ENCODE results near the gene WNT4. TPM values are rescaled to one million over a fixed set of nuclear protein-coding genes. Genes with fewer than 3 reads are reported as not detected.

The WNT4 gene
- total and polyA plus RNA-seq, 2 of the 8 experiments (the other 6 are each of a cell fraction or from before 2014, with no cell fraction given): 1.3 to 6.6 TPM

DNA sequence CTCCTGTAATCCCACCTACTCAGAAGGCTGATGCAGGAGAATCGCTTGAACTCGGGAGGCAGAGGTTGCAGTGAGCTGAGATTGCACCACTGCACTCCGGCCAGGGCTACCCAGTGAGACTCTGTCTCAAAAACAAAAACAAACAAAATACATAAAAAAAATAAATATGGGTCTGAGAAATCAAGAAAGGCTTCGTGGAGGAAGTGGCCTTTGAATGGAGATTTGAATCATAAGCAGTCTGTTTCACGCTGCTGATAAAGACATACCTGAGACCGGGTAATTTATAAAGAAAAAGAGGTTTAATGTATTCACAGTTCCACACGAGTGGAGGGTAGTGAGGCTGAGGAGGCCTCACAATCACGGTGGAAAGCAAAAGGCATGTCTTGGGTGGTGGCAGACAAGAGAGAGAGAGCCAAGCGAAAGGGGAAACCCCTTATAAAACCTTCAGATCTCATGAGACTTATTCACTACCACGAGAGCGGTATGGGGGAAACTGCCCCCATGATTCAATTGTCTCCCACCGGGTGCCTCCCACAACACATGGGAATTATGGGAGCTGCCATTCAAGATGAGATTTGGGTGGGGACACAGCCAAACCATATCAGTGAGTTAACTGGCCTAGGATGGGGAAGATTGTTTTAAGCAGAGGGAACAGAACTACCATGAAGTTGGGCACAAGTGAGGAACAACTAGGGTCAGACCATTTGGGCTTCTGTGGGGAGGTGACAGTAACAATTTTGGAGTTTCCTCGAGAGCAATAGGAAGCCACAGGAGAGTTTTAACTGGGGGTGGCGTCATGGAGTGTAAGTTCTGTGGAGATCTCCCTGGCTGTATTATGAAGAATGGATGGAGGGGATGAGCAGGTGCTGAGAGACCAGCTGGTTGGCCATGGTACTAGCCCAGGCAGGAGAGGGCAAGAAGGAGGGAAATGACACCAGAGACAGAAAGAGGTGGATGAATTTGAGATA lies 22.2 kb upstream of the WNT4 start:
- no peaks in the 10 kb centered on the region for H4K20me1 ChIP-seq (replicated peaks in 1 of 2; ENCODE audit: control insufficient read depth in 1 of 2, insufficient read depth in 2 of 2, low read length in 2 of 2)
- DNase-seq (ENCODE audit: low read depth in 1 of 2, low spot score in 2 of 2) (no peak), FAIRE-seq (no peak)
- H3K9me3 ChIP-seq (ENCODE audit: insufficient read depth in 2 of 2, low read depth in 1 of 2, low read length in 1 of 2): no peaks in the 10 kb centered on the region
- H3K79me2 ChIP-seq (ENCODE audit: control insufficient read depth in 1 of 2, insufficient read depth in 2 of 2, low read length in 2 of 2): no peaks in the 10 kb centered on the region
- 87% methylated on average over 14 of the region's 14 CpGs; no CpG with 5 or more reads in 1 of the 2 experiments for WGBS, 2 experiments (ENCODE audit: extremely low coverage in 1 of 2, insufficient coverage in 1 of 2, insufficient read length in 1 of 2, insufficient replicate concordance in 2 of 2, low coverage in 1 of 2, low lambda C conversion rate in 2 of 2, missing lambda C conversion rate in 1 of 2)
- H2BK120ac ChIP-seq (replicated peaks; ENCODE audit: low read depth, low read length): no peak overlapping the region
- no peak overlapping the region for H4K8ac ChIP-seq (ENCODE audit: extremely low read depth, insufficient read depth, low read length)
- H3K27ac ChIP-seq (ENCODE audit: low read depth, low read length): no peak overlapping the region
- no peak overlapping the region for H3K4ac ChIP-seq (replicated peaks; ENCODE audit: insufficient read length, low read depth, low read length)
- no peak overlapping the region for H2AK5ac ChIP-seq (ENCODE audit: low read depth, low read length)
- no peak overlapping the region for H3K4me2 ChIP-seq (ENCODE audit: insufficient read depth in 1 of 2, low read depth in 2 of 2, low read length in 2 of 2)
- no peak overlapping the region for H2AFZ ChIP-seq (ENCODE audit: low read length)
- H3K56ac ChIP-seq (replicated peaks; ENCODE audit: insufficient read length, low read depth, low read length): no peak overlapping the region
- H3K14ac ChIP-seq (ENCODE audit: insufficient read length): no peak overlapping the region
- H2BK12ac ChIP-seq (ENCODE audit: low read depth, low read length): no peak overlapping the region
- no peak overlapping the region for H3K9ac ChIP-seq (replicated peaks in 1 of 4; ENCODE audit: extremely low read depth in 1 of 4, low read depth in 3 of 4, low read length in 3 of 4)
- no peaks in the 10 kb centered on the region; a peak in 1 of 7 replicates for H3K27me3 ChIP-seq (replicated peaks in 1 of 4; ENCODE audit: control insufficient read depth in 3 of 4, extremely low read depth in 1 of 4, insufficient read depth in 3 of 4, low read length in 3 of 4)
- no peaks in the 10 kb centered on the region for H3K4me1 ChIP-seq (replicated peaks in 1 of 4; ENCODE audit: control insufficient read depth in 3 of 4, insufficient read depth in 4 of 4, low read length in 3 of 4)
- no peak overlapping the region for H2BK20ac ChIP-seq (ENCODE audit: low read length)
- no peak overlapping the region for H3K18ac ChIP-seq (ENCODE audit: extremely low read depth, low read length)
- no peak overlapping the region for H3K23ac ChIP-seq (ENCODE audit: insufficient read length)
- H3K79me1 ChIP-seq (ENCODE audit: low read depth, low read length): no peaks in the 10 kb centered on the region
- ChIA-PET CTCF (ENCODE audit: partially characterized antibody) (interaction anchor here (0.6 kb wide), 1 partner anchor 35 kb away, joined by 3 read pairs; no protein-coding TSS in a partner anchor), POLR2A (ENCODE audit: partially characterized antibody) (no interaction called here)
- no peak overlapping the region for H4K91ac ChIP-seq (replicated peaks; ENCODE audit: insufficient read length, low read length)
- H3K23me2 ChIP-seq (ENCODE audit: low read depth, low read length): no peaks in the 10 kb centered on the region
- TF ChIP-seq POLR2A (IDR thresholded peaks at IDR 0.05; ENCODE audit: control extremely low read depth in 1 of 2, low read depth in 2 of 2, low read length in 2 of 2) (no peak), SIX5 (IDR thresholded peaks at IDR 0.05; ENCODE audit: low read depth, low read length) (no peak), TEAD4 (IDR thresholded peaks at IDR 0.05; ENCODE audit: low read depth, low read length) (no peak)
- H4K5ac ChIP-seq (ENCODE audit: insufficient read length, low read depth, low read length): no peak overlapping the region
- H3K36me3 ChIP-seq (ENCODE audit: control insufficient read depth in 2 of 4, insufficient read depth in 4 of 4, low read length in 3 of 4): no peaks in the 10 kb centered on the region
- H2BK15ac ChIP-seq (ENCODE audit: low read length): no peak overlapping the region
- H2BK5ac ChIP-seq (ENCODE audit: low read depth, low read length): no peak overlapping the region
- H3K4me3 ChIP-seq (ENCODE audit: extremely low read depth in 1 of 4, insufficient read depth in 2 of 4, low read depth in 3 of 4, low read length in 4 of 4): no peak overlapping the region
